ENCODE data around the gene SAMD11. TPM values are rescaled to one million over a fixed set of nuclear protein-coding genes. Genes with fewer than 3 reads are reported as not detected.

The SAMD11 gene
- total RNA-seq, 2 donors from 2014 or later = 2.1 to 2.3 TPM

DNA sequence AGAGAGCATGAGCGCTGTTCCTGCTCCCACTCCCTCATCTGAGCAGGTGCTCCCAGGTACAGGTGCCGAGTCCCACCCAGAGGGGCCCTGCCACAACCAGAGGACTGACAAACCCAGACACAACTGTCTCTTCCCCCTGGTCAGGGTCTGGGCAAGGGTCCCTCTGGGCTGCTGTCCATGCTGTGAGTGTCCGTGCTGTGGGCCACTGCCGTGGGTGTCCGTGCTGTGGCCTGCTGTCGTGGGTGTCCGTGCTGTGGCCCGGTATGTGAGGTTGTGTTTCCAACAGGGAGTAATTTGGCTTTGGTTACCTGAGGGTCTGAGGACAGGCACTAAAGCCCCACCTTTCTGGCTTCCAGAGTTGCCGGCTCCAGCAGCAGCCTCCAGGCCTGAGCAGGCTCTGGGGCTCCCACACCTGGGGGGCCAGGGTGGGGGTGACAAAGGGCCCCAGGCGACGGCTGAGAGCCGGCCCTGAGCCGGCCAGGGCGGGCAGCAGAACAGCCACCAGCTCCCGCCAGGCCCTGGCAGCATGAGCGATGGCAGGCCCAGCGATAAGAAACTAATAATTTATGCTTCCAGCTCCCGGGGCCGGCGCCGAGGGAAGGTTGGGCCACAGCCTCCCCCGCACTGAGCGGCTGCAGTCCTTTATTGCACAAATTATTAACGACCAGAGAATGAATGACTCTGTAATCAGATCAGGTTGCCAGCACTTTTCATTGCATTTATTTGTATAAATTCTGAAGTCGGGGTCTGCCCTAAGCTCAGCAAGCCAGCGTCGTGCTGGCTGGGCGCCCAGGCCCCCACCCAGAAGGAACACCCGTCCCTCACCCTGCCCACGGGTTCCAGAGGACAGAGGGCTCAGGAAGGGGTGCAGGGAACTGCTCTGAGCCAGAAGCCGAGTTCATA, 7.3 kb upstream of the SAMD11 start:
- H3K4me1 ChIP-seq = peaks cover 36% of the 10 kb centered on the region
- H3K9me3 ChIP-seq = no peaks in the 10 kb centered on the region
- 14 to 24% methylated on average over 5 to 31 of the region's 31 CpGs for WGBS, 2 donors
- intact Hi-C loops (cut with DNase I) = no loop called here
- TF ChIP-seq POLR2A (IDR thresholded peaks at IDR 0.05) = no peak
- TF ChIP-seq, protein P1, sequence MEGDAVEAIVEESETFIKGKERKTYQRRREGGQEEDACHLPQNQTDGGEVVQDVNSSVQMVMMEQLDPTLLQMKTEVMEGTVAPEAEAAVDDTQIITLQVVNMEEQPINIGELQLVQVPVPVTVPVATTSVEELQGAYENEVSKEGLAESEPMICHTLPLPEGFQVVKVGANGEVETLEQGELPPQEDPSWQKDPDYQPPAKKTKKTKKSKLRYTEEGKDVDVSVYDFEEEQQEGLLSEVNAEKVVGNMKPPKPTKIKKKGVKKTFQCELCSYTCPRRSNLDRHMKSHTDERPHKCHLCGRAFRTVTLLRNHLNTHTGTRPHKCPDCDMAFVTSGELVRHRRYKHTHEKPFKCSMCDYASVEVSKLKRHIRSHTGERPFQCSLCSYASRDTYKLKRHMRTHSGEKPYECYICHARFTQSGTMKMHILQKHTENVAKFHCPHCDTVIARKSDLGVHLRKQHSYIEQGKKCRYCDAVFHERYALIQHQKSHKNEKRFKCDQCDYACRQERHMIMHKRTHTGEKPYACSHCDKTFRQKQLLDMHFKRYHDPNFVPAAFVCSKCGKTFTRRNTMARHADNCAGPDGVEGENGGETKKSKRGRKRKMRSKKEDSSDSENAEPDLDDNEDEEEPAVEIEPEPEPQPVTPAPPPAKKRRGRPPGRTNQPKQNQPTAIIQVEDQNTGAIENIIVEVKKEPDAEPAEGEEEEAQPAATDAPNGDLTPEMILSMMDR (IDR thresholded peaks at IDR 0.05) = no peak
- no peak overlapping the region for H3K4me3 ChIP-seq
- peak; percentile 63 for ATAC-seq
- no peak overlapping the region for H3K27ac ChIP-seq
- DNase-seq = peak in 3 of 4 donors; percentile 63 to 68 (median 66)
- no peaks in the 10 kb centered on the region for H3K36me3 ChIP-seq (replicated peaks in 1 of 2; ENCODE audit: insufficient read depth in 1 of 2, low read depth in 2 of 2)
- H3K27me3 ChIP-seq = no peaks in the 10 kb centered on the region

DNA sequence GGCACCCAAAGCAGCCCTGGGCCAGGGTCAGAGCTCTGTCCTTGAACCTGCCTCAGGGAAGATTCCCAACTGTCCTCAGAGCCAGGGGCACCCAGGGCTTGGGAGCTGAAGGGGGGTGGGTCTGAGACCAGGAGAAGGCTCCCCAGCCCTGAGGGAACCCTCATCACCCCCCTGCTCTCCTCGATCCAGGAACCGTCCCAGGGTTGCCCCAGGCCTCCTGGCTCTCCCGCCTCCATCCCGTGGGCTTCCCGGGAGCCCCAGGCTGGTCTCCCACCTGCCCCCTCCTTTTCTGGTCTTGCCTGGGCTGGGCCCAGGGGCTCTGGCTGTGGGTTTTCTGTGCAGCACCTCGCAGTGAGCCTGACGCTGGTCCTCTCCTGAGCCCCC, 6.7 kb upstream of the SAMD11 start:
- 37 to 38% methylated on average over 7 of the region's 7 CpGs for WGBS, 2 donors
- TF ChIP-seq, protein P1 (IDR thresholded peaks at IDR 0.05) = no peak
- no peak for TF ChIP-seq POLR2A (IDR thresholded peaks at IDR 0.05)

DNA sequence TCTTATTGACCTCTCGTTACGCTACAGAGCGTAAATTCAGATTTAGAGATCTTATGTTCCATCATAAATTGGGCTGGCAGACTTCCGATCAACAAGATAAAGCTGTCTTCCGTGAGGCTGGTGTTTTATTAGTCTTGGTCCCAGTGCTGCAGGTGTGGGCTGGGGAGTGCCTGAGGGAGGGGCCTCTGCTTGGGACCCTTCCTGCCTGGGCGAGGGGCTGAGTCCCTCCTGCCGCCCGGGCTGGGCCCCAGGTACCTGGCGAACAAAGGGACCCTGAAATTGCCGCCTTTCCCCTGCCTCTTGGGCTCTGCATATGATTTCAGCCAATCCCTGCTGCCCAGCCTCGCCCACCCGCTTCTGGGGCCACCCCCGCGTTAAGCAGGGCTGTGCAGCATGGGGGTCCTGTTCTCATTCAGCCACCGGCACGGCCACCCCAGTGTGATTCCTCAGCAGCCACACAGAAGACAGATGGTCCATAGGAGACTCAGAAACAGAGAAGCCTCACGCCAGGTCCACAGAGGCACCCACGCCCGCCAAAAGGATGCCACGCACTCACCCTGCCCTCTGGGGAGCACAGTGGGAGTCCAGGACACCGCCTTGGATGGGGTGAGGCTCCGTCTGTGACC, 6.1 kb upstream of the SAMD11 start:
- DNase-seq = peak in 1 of 4 donors; percentile 8
- peaks cover 35% of the 10 kb centered on the region for H3K4me1 ChIP-seq
- H3K27me3 ChIP-seq = no peaks in the 10 kb centered on the region
- no peaks in the 10 kb centered on the region for H3K9me3 ChIP-seq
- no peaks in the 10 kb centered on the region for H3K36me3 ChIP-seq (replicated peaks in 1 of 2; ENCODE audit: insufficient read depth in 1 of 2, low read depth in 2 of 2)
- H3K4me3 ChIP-seq = no peak overlapping the region
- 43 to 47% methylated on average over 7 to 22 of the region's 22 CpGs for WGBS, 2 donors
- ATAC-seq = no peak
- no peak overlapping the region for H3K27ac ChIP-seq
- TF ChIP-seq POLR2A (IDR thresholded peaks at IDR 0.05) = no peak
- TF ChIP-seq, protein P1 (IDR thresholded peaks at IDR 0.05) = no peak
- intact Hi-C loops (cut with DNase I) = no loop called here

More for the DNA sequence above, 6.7 kb upstream of the SAMD11 start:
- Histone ChIP-seq H3K27me3 (no peaks in the 10 kb centered on the region), H3K27ac (no peak overlapping the region), H3K36me3 (replicated peaks in 1 of 2; ENCODE audit: insufficient read depth in 1 of 2, low read depth in 2 of 2) (no peaks in the 10 kb centered on the region), H3K4me1 (peaks cover 35% of the 10 kb centered on the region), H3K9me3 (no peaks in the 10 kb centered on the region), H3K4me3 (no peak overlapping the region)
- no peak for ATAC-seq
- intact Hi-C loops (cut with DNase I) = no loop called here
- DNase-seq = peak in 1 of 4 donors; percentile 8

DNA sequence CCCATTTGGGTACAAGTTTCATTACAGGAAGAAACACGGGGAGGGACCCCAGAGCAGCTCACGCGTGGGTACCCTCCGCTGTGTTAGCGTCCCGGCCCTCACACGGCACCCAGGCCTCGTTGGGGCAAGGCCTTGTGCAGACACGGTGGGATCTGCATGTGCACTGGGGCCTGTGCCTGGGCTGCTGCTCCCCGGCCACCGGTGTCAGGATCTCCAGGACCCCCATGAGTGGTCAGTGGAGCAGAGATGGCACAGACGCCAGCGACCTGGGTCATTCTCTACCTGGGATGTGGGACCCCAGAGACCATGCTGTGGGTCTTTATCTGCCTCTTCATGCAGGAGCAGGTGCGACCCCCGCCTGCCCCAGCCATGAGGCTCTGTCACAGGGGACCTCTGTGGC, 5.4 kb upstream of the SAMD11 start:
- Histone ChIP-seq H3K4me1 (peaks cover 42% of the 10 kb centered on the region), H3K27ac (no peak overlapping the region), H3K9me3 (no peaks in the 10 kb centered on the region), H3K4me3 (no peak overlapping the region), H3K36me3 (replicated peaks in 1 of 2; ENCODE audit: insufficient read depth in 1 of 2, low read depth in 2 of 2) (no peaks in the 10 kb centered on the region), H3K27me3 (no peaks in the 10 kb centered on the region)
- ATAC-seq (no peak), DNase-seq (peak in 1 of 4 donors; percentile 10)
- WGBS, 2 donors = 67 to 68% methylated on average over 8 to 15 of the region's 15 CpGs
- no peak for TF ChIP-seq POLR2A (IDR thresholded peaks at IDR 0.05)
- TF ChIP-seq, protein P1 (IDR thresholded peaks at IDR 0.05) = no peak
- intact Hi-C loops (cut with DNase I) = no loop called here
